GM12874 (cell line): Measurements from ENCODE around the gene FABP2.

ENCODE experiments used
- CTCF ChIP-seq: IDR thresholded peaks from 2 replicates; pipeline ENCODE4 v1.5.1; 2011; ENCODE audit warnings: low read depth, mild to moderate bottlenecking, control low read depth, low read length, moderate library complexity; ENCODE audit not compliant: insufficient read depth

The FABP2 gene

DNA sequence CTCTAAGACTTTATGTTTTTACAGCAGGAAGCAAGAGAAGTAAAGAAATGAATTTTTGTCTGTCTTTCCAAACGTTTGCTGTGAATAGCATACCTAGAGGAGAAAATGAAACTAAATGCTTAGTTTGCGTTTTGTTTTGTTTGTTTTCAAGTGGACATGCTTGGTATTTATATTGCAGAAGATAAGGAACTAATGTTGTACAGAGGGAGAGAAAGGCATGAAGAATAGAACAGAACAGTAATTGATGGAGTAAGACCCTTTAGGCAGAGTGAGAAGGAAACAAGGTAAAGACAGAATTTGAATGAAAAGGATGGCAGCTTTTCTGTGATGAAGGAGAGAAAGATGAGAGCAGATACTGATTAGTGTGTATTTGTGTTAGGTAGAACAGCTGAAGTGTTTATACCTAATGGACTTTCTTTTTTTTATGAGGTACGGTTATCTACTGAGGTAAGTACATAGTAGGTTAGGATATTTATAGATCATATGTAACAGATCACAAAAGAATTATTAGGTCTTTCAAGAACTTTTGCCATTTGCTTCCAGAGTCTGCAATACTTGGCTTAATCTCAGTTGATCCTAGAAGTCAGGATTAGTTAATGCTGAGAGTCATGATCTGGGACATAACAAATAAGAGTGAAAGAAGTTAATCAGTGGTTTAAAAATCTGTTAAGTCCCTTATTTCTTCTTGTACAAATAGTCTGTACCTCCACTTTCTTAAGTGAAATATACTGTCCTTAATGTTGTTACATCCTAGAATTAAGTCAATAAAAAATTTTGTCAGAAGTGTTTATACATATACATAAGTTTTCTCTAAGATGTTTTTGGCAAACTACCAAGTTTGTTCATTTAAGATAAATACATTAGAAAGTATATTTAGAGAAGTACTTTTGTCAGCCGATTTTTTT, 36.8 kb downstream of the FABP2 start:
- TF ChIP-seq CTCF, result no peak

DNA sequence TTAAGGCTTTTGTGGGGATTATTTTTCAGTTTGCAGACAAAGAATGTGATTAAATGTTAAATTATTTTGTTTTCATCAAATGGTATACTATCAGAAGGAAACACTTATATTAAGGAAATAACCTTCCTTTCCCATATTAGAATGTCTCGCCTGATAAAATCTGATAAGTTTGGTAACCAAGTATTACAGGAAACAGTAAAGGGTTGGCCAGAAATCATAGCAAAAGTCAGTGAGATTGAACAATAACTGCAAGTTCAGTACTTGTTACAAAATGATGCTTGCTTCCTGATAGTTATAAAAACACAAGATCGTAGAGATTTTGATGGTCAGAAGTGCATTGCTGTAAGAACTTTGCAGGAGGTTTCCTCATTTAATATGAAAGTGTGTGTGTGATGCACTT, 40.5 kb downstream of the FABP2 start:
- TF ChIP-seq CTCF, result no peak

DNA sequence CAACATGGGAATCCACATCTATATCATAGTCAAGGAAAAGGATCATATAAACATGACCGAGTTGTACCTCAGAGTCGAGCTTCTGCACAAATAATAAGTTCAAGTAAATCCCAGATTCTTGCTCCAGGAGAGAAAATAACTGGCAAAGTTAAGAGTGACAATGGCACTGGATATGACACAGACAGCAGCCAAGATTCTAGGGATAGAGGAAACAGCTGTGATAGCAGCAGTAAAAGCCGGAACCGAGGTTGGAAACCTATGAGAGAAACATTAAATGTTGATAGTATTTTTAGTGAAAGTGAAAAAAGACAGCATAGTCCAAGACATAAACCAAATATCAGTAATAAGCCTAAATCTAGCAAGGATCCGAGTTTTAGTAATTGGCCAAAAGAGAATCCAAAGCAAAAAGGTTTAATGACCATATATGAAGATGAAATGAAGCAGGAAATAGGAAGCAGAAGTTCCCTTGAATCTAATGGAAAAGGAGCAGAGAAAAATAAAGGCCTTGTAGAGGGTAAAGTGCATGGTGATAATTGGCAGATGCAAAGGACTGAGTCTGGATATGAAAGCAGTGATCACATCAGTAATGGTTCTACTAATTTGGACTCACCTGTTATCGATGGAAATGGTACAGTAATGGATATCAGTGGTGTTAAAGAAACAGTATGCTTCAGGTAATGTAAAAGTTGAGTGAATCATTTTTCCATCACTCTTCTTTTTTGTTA, 50.4 kb downstream of the FABP2 start:
- no peak for TF ChIP-seq CTCF

GRCh38 chr4:119268466-119268865, 53.5 kb downstream of the FABP2 start:
- TF ChIP-seq CTCF, result no peak
